ENCODE measurements around the gene ZNF575. TPM values are rescaled to one million over a fixed set of nuclear protein-coding genes. Genes with fewer than 3 reads are reported as not detected.

ZNF575 gene
- total RNA-seq, 1 experiment from 2014 or later: not detected

- peaks cover 13% of the 10 kb centered on the region in 2 experiments for H3K4me1 Mint-ChIP-seq
Measured at GRCh38 chr19:43538922-43539321, 5.9 kb downstream of the ZNF575 start.

More at GRCh38 chr19:43538922-43539321, 5.9 kb downstream of the ZNF575 start:
- no peak overlapping the region for H3K23ac ChIP-seq (ENCODE audit: insufficient read length, low read depth, low read length)
- H4K8ac ChIP-seq (replicated peaks; ENCODE audit: insufficient read length, low read depth, low read length): no peak overlapping the region
- H3K36me3 Mint-ChIP-seq (ENCODE audit: insufficient read depth in 1 of 3, low read depth in 3 of 3): peaks cover 43 to 74% (median 64%) of the 10 kb centered on the region in 3 experiments
- H3K14ac ChIP-seq (ENCODE audit: insufficient read depth, low read length): no peak overlapping the region
- no peak for DNase-seq
- H3K4me2 ChIP-seq (ENCODE audit: insufficient read depth, insufficient read length, low read length): no peak overlapping the region
- no peak overlapping the region for H2AK5ac ChIP-seq (ENCODE audit: insufficient read length, low read length)
- no peaks in the 10 kb centered on the region for H3K79me1 ChIP-seq (ENCODE audit: insufficient read depth, low read depth, low read length, poor library complexity, severe bottlenecking)
- no peak overlapping the region for H3T11ph ChIP-seq (ENCODE audit: low read length)
- no peak overlapping the region for H2BK20ac ChIP-seq (ENCODE audit: low read depth, low read length, poor library complexity, severe bottlenecking)
- H2BK15ac ChIP-seq (ENCODE audit: low read depth, low read length): no peak overlapping the region
- no peak overlapping the region for H4K5ac ChIP-seq (ENCODE audit: insufficient read length, low read depth, low read length)
- H3K9ac ChIP-seq (ENCODE audit: extremely low read depth, insufficient read length, low read length): no peak overlapping the region
- H2BK12ac ChIP-seq (ENCODE audit: insufficient read length, low read depth, low read length): no peak overlapping the region
- no peaks in the 10 kb centered on the region; the same call in 1 of the 2 replicates for H3K27me3 Mint-ChIP-seq (ENCODE audit: low read depth)
- no peak overlapping the region for H2BK120ac ChIP-seq (ENCODE audit: low read depth, low read length, poor library complexity, severe bottlenecking)
- no peak overlapping the region for H3K27ac ChIP-seq (ENCODE audit: insufficient read length, low read depth, low read length)
- H3K9me3 ChIP-seq (ENCODE audit: control insufficient read depth, low read depth, low read length): no peaks in the 10 kb centered on the region
- no peaks in the 10 kb centered on the region for H3K79me2 ChIP-seq (ENCODE audit: insufficient read depth, low read length)
- H3K4me1 ChIP-seq (ENCODE audit: insufficient read depth, low read length): no peaks in the 10 kb centered on the region
- H3K4me3 Mint-ChIP-seq: no peak overlapping the region
- H3K27me3 ChIP-seq (ENCODE audit: insufficient read depth, low read length): no peaks in the 10 kb centered on the region
- no peak overlapping the region for H2AFZ ChIP-seq (ENCODE audit: low read length)
- H3K9me3 Mint-ChIP-seq: peaks cover 6 to 7% of the 10 kb centered on the region in 2 experiments; a peak in 4 of 5 replicates
- no peak overlapping the region for H3K27ac Mint-ChIP-seq
- H2BK5ac ChIP-seq (ENCODE audit: insufficient read length, low read length): no peak overlapping the region
- TF ChIP-seq, protein P1, sequence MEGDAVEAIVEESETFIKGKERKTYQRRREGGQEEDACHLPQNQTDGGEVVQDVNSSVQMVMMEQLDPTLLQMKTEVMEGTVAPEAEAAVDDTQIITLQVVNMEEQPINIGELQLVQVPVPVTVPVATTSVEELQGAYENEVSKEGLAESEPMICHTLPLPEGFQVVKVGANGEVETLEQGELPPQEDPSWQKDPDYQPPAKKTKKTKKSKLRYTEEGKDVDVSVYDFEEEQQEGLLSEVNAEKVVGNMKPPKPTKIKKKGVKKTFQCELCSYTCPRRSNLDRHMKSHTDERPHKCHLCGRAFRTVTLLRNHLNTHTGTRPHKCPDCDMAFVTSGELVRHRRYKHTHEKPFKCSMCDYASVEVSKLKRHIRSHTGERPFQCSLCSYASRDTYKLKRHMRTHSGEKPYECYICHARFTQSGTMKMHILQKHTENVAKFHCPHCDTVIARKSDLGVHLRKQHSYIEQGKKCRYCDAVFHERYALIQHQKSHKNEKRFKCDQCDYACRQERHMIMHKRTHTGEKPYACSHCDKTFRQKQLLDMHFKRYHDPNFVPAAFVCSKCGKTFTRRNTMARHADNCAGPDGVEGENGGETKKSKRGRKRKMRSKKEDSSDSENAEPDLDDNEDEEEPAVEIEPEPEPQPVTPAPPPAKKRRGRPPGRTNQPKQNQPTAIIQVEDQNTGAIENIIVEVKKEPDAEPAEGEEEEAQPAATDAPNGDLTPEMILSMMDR (conservative IDR thresholded peaks at IDR 0.05): no peak
- H4K91ac ChIP-seq (ENCODE audit: insufficient read length, low read depth, low read length): no peak overlapping the region
- no peaks in the 10 kb centered on the region for H4K20me1 ChIP-seq (ENCODE audit: control insufficient read depth, insufficient read depth, insufficient read length)
- no peak overlapping the region for H3K4ac ChIP-seq (ENCODE audit: low read depth, low read length)
- H3K23me2 ChIP-seq (ENCODE audit: insufficient read length, low read depth, low read length, poor library complexity, severe bottlenecking): no peaks in the 10 kb centered on the region
- no peak overlapping the region for H3K56ac ChIP-seq (ENCODE audit: insufficient read length, low read depth, low read length)
- no peak overlapping the region for H3K18ac ChIP-seq (ENCODE audit: insufficient read length, low read depth, low read length)
